Measurements from ENCODE around the gene GCKR. TPM values are rescaled to one million over a fixed set of nuclear protein-coding genes. Genes with fewer than 3 reads are reported as not detected.
"Not testable (repeated sequence)": the region's sequence is repeated elsewhere in the genome, so short reads cannot be mapped to it uniquely, and the experiment has no call there.

The GCKR gene
- total RNA-seq, 1 experiment from 2014 or later, result 8.9 TPM

- DNase-seq (ENCODE audit: low read depth); in situ Hi-C loops (cut with HindIII; ENCODE audit: low pct_unique_long_range_greater_than_20kb, low sequenced_read_pairs): not testable (repeated sequence)
Measured at GRCh38 chr2:27554451-27554850, 57.8 kb downstream of the GCKR start.

- DNase-seq (ENCODE audit: low read depth), result no peak
- in situ Hi-C loops (cut with HindIII; ENCODE audit: low pct_unique_long_range_greater_than_20kb, low sequenced_read_pairs), result no loop called here
Measured at GRCh38 chr2:27559228-27559627, 62.6 kb downstream of the GCKR start.

GRCh38 chr2:27561060-27561459, 64.4 kb downstream of the GCKR start:
- in situ Hi-C loops (cut with HindIII; ENCODE audit: low pct_unique_long_range_greater_than_20kb, low sequenced_read_pairs), result no loop called here

GRCh38 chr2:27566628-27567027, 70.0 kb downstream of the GCKR start:
- in situ Hi-C loops (cut with HindIII; ENCODE audit: low pct_unique_long_range_greater_than_20kb, low sequenced_read_pairs), result no loop called here
- no peak for DNase-seq (ENCODE audit: low read depth)

More at GRCh38 chr2:27561060-27561459, 64.4 kb downstream of the GCKR start:
- DNase-seq (ENCODE audit: low read depth), result no peak

GRCh38 chr2:27569398-27569797, 72.8 kb downstream of the GCKR start:
- in situ Hi-C loops (cut with HindIII; ENCODE audit: low pct_unique_long_range_greater_than_20kb, low sequenced_read_pairs), result no loop called here
- DNase-seq (ENCODE audit: low read depth), result no peak

GRCh38 chr2:27571197-27571596, 74.6 kb downstream of the GCKR start:
- DNase-seq (ENCODE audit: low read depth), result no peak
- in situ Hi-C loops (cut with HindIII; ENCODE audit: low pct_unique_long_range_greater_than_20kb, low sequenced_read_pairs), result no loop called here

GRCh38 chr2:27571681-27572080, 75.0 kb downstream of the GCKR start:
- in situ Hi-C loops (cut with HindIII; ENCODE audit: low pct_unique_long_range_greater_than_20kb, low sequenced_read_pairs), result no loop called here
- no peak for DNase-seq (ENCODE audit: low read depth)

- in situ Hi-C loops (cut with HindIII; ENCODE audit: low pct_unique_long_range_greater_than_20kb, low sequenced_read_pairs), result no loop called here
- no peak for DNase-seq (ENCODE audit: low read depth)
Measured at GRCh38 chr2:27572439-27572838, 75.8 kb downstream of the GCKR start.

GRCh38 chr2:27572998-27573429, 76.4 kb downstream of the GCKR start:
- in situ Hi-C loops (cut with HindIII; ENCODE audit: low pct_unique_long_range_greater_than_20kb, low sequenced_read_pairs), result no loop called here
- no peak for DNase-seq (ENCODE audit: low read depth)

Other genes with a start within 250 kb of the GCKR start
- not detected in 2 replicates for gene SLC30A3, start 233.8 kb upstream of the GCKR start, total RNA-seq (2014; rRNA removed; shearing (Covaris generic); ENCODE audit: low replicate concordance)
- not detected in 2 replicates for gene DNAJC5G, start 221.4 kb upstream of the GCKR start, total RNA-seq (2014; rRNA removed; shearing (Covaris generic); ENCODE audit: low replicate concordance)
- gene TRIM54, start 214.4 kb upstream of the GCKR start, total RNA-seq (2014; rRNA removed; shearing (Covaris generic); ENCODE audit: low replicate concordance), result not detected in 2 replicates
- 2.2 and 5.3 TPM in 2 replicates for gene UCN, start 188.4 kb upstream of the GCKR start, total RNA-seq (2014; rRNA removed; shearing (Covaris generic); ENCODE audit: low replicate concordance)
- gene MPV17, start 173.7 kb upstream of the GCKR start, total RNA-seq (2014; rRNA removed; shearing (Covaris generic); ENCODE audit: low replicate concordance), result 76.2 and 94.1 TPM in 2 replicates
- gene GTF3C2, start 140.1 kb upstream of the GCKR start, total RNA-seq (2014; rRNA removed; shearing (Covaris generic); ENCODE audit: low replicate concordance), result 68.2 and 70.7 TPM in 2 replicates
- 23.5 and 43.0 TPM in 2 replicates for gene EIF2B4, start 126.5 kb upstream of the GCKR start, total RNA-seq (2014; rRNA removed; shearing (Covaris generic); ENCODE audit: low replicate concordance)
- gene SNX17, start 126.2 kb upstream of the GCKR start, total RNA-seq (2014; rRNA removed; shearing (Covaris generic); ENCODE audit: low replicate concordance), result 307 and 358 TPM in 2 replicates
- gene ZNF513, start 116.1 kb upstream of the GCKR start, total RNA-seq (2014; rRNA removed; shearing (Covaris generic); ENCODE audit: low replicate concordance), result 12.3 and 19.0 TPM in 2 replicates
- gene PPM1G, start 87.2 kb upstream of the GCKR start, total RNA-seq (2014; rRNA removed; shearing (Covaris generic); ENCODE audit: low replicate concordance), result 148 and 186 TPM in 2 replicates
- gene NRBP1, start 68.2 kb upstream of the GCKR start, total RNA-seq (2014; rRNA removed; shearing (Covaris generic); ENCODE audit: low replicate concordance), result 146 and 150 TPM in 2 replicates
- not detected in 2 replicates for gene KRTCAP3, start 54.5 kb upstream of the GCKR start, total RNA-seq (2014; rRNA removed; shearing (Covaris generic); ENCODE audit: low replicate concordance)
- gene IFT172, start 7.1 kb upstream of the GCKR start, total RNA-seq (2014; rRNA removed; shearing (Covaris generic); ENCODE audit: low replicate concordance), result 8.6 and 13.9 TPM in 2 replicates
- 9.0 and 11.4 TPM in 2 replicates for gene FNDC4, start 1.6 kb upstream of the GCKR start, total RNA-seq (2014; rRNA removed; shearing (Covaris generic); ENCODE audit: low replicate concordance)
- 37.6 and 69.9 TPM in 2 replicates for gene ZNF512, start 86.2 kb downstream of the GCKR start, total RNA-seq (2014; rRNA removed; shearing (Covaris generic); ENCODE audit: low replicate concordance)
- 3.7 and 6.0 TPM in 2 replicates for gene CCDC121, start 132.2 kb downstream of the GCKR start, total RNA-seq (2014; rRNA removed; shearing (Covaris generic); ENCODE audit: low replicate concordance)
- gene GPN1, start 132.2 kb downstream of the GCKR start, total RNA-seq (2014; rRNA removed; shearing (Covaris generic); ENCODE audit: low replicate concordance), result 47.2 and 58.4 TPM in 2 replicates
- 17.3 and 24.8 TPM in 2 replicates for gene SUPT7L, start 166.8 kb downstream of the GCKR start, total RNA-seq (2014; rRNA removed; shearing (Covaris generic); ENCODE audit: low replicate concordance)
- gene SLC4A1AP, start 167.1 kb downstream of the GCKR start, total RNA-seq (2014; rRNA removed; shearing (Covaris generic); ENCODE audit: low replicate concordance), result 27.6 and 37.5 TPM in 2 replicates